HG02571 (cell line): ENCODE data around the gene SLC5A11.

ENCODE experiments used
- ATAC-seq: cut with Tn5 transposase; IDR thresholded peaks from one replicate; pipeline ENCODE4 v1.9.1; 2021; ENCODE audit warnings: mild to moderate bottlenecking, moderate library complexity; ENCODE audit not compliant: unreplicated experiment

Gene SLC5A11

DNA sequence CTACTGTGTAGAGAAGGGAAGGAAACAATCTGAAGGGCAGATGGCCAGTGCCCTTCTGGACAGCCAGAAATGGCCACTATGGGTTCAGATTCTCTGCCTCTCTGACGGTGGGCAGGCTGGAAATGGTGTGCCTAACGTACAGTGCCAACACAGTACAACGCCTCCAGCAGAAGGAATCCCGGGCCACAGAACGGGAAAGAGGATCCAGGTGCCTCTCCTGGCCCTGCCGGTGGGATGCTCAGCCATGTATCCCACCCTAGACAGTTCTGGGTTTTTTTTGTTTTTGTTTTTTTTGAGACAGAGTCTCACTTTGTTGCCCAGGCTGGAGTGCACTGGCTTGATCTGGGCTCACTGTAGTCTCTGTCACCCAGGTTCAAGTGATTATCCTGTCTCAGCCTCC, 71.5 kb downstream of the SLC5A11 start:
- ATAC-seq: no peak

DNA sequence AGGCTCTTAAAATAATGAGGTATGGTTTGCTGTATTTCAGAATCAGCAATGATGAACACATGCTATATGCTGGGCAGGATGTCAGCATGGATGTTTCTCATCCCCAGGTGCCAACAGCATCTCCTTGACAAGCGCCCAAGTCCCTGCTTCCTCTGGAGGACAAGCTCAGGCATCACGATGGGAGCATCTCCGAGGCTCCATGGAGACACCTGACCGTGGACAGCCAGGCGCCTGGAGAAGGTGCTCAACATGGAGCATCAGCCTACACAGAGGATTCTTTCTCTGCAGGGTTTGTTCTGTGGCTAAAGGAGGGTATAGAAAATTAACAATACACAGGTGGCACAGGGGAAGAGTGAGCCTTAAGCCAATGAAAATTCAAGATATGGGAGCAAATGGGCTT, 72.1 kb downstream of the SLC5A11 start:
- ATAC-seq: no peak

DNA sequence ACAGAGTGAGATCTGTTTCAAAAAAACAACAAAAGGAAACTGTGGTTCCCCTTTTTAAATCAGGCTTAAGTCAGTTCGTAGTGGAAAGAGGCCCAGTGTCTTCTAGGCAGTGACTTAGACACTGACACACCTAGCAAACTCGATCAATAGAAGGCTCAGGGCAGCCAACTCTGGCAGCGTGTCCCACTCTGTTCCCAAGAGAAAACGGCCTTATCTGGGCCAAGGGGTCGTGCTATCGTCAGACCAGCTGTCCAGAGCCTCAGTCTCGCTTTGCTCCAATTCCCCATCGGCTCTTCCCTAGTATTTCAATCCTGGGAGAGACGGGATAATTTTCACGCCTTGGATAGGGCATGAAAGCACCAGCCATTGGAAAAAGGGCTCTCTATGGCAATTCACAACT, 72.9 kb downstream of the SLC5A11 start:
- ATAC-seq: no peak

DNA sequence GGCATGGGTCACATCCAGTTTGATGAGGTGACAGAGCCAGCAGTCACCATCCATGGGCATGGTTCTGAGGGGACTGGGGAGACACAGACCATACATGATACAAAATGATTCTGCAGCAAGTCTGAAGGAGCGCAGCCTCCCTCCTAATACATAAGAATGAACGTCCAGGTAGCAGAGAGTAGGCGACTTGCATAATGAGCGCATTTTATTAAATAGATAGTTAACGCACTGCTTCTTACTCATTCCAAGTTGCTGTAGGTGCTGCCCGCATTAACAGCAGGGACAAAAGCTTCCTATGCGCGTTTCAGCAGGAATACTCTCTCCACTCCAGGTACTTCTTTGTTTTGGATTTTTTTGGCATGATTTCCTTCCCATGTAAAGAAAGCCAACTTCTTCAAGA, 73.8 kb downstream of the SLC5A11 start:
- ATAC-seq: no peak

GRCh38 chr16:24920568-24920967, 74.8 kb downstream of the SLC5A11 start:
- ATAC-seq: no peak

DNA sequence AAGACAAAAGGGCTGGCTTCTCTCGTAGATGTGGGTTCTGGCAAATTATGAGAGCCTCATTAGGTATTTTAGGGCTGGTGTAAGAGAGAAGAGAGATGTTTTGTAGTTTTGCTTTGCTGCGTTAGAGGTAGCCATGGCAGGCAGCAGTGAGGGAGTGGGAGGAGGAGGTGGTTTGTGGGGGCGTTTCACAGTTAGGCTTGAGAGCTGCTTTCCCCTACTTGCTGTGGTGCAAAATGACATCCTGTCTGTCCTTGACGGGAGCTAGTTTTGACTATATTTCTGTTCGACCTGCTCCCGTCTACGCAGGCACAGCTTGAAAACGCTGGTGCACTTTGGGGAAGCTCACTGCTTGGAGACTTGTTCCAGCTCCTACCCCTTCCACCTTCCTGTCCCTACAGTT, 75.5 kb downstream of the SLC5A11 start:
- no peak for ATAC-seq

GRCh38 chr16:24925163-24925562, 79.4 kb downstream of the SLC5A11 start:
- no peak for ATAC-seq

DNA sequence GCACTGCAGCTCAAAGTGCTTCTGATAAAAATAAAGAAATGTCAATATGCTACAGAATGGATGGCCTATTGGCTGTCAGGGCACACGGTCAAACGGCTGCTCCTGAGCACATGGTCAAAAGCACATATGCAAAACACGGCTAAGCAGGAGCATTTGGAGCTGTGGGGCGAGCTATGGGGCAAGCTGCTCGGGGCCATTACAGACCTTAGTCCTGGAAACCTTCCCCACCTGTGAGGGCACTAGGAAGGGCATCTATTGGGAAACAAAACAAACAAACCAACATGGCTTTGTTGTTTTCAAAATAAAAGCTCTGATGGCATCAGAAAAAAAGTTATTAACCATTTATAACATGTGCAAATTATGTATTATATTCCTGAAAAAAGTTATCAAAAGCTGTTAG, 83.6 kb downstream of the SLC5A11 start:
- no peak for ATAC-seq

DNA sequence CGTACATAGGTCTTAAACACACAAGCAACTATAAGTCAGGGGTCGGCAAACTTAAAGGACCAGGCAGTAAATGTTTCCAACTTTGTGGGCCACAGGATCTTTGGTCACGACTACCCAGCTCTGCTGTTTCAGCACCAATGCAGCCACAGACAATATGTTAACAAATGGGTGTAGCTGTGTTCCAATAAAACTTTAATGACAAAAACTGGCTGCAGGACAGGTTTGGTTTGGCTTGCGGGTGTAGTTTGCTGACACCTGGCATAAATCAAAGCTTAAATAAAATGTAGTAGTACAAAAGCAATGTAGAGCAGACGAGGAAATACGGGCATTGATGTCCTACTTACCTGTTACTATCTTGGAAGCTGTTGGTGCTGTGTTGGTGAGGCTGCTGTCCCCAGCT, 84.7 kb downstream of the SLC5A11 start:
- no peak for ATAC-seq

GRCh38 chr16:24931091-24931490, 85.3 kb downstream of the SLC5A11 start:
- no peak for ATAC-seq

GRCh38 chr16:24935336-24935735, 89.6 kb downstream of the SLC5A11 start:
- no peak for ATAC-seq

DNA sequence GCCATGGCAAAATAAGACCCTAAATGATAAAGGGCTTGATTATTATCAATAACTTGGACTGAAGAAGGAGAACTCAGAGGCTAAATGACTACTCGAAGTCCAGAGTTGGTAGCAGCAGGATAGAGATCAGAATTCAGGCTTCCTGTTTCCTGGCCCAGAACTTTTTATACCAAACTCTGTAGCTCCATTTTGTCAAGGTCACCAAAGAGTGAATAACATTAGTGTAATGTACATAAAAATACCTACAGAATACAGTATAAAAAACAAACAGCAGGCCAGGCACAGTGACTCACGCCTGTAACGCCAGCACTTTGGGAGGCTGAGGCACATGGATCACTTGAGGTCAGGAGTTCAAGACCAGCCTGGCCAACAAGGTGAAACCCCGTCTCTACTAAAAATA, 90.4 kb downstream of the SLC5A11 start:
- ATAC-seq: no peak

DNA sequence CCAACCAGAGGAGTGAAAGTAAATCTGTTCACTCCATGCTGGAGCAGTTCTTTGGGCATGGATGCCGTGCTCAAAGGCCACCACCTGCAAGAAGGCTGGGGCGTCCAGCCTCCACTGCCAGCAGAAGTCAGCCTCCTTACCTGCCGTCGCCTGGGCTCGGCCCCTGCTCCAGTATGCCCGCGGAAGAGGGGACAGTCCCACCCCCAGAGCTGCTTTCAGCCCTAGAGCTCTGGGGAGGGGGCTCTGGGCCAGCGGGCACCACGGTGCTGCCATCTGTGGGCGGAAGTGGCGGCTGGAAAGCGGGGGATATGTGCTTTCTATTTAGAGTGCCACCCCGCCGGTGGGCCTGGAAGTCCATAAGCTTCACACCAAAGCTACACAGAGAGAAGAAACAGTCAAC, 93.5 kb downstream of the SLC5A11 start:
- ATAC-seq: no peak

DNA sequence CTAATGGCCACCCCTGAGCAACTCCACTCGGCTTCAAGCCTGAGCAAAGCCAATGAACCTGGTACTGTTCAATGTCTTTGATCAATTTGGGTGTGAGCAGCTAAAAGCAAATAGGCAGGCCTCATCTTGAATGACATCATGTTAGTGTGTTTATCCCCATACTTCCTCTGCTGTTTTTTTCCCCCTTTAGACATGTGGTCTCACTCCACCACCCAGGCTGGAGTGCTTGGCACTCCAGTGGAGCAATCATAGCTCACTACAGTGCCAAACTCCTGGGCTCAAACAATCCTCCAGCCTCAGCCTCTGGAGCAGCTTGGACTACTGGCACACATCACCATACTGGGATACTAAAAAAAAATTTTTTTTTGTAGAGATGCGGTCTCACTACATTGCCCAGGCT, 94.0 kb downstream of the SLC5A11 start:
- no peak for ATAC-seq

DNA sequence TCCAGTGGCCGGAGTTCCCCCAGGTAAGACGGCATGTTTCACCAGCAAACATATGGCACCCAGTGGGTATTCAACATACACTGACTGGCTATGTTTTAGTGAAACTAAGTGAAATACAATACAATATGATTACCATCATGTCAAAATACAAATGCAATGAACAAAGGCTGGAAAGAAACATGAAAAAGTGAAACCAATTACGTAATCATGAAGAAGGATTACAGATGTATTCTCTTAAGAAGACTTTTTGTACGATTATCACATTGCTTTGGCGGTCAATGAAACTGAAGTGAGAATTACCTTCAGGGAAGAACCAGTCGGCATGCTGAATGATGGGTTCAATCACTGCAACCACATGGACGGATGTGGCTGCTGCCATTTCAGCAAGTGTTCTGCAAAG, 97.7 kb downstream of the SLC5A11 start:
- ATAC-seq: no peak

DNA sequence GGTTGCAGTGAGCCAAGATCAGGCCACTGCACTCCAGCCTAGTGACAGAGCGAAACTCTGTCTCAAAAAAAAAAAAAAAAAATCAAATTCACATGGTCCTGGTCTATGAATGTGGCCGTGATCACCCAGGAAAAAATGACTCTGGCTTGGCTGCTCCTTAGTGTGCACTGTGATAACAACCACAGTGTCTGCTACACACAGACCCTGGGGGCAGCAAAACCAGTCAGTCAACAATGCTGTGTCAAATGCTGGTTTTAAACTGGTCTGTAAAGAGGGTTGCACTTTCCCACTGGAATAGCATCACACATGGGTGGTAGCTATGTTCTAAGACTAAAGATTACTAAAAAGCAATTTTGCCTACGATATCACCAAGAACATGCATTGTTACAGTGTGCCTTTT, 98.4 kb downstream of the SLC5A11 start:
- ATAC-seq: no peak

- no peak for ATAC-seq
These were observed 100.4 kb downstream of the SLC5A11 start for GRCh38 chr16:24946155-24946554.

- no peak for ATAC-seq
These were observed 104.5 kb downstream of the SLC5A11 start for GRCh38 chr16:24950275-24950674.

DNA sequence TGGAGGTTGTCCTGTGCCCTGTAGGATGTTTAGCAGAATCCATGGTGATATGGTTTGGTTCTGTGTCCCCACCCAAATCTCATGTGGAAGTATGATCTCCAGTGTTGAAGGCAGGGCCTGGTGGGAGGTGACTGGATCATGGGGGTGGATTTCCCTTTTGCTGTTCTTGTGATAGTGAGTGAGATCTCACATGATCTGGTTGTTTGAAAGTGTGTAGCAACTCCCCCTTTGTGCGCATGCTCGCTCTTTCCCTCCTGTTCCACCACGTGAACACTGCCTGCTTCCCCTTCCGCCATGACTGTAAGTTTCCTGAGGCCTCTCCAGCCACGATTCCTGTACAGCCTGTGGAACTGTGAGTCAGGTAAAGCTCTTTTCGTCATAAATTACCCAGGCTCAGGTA, 107.5 kb downstream of the SLC5A11 start:
- no peak for ATAC-seq

DNA sequence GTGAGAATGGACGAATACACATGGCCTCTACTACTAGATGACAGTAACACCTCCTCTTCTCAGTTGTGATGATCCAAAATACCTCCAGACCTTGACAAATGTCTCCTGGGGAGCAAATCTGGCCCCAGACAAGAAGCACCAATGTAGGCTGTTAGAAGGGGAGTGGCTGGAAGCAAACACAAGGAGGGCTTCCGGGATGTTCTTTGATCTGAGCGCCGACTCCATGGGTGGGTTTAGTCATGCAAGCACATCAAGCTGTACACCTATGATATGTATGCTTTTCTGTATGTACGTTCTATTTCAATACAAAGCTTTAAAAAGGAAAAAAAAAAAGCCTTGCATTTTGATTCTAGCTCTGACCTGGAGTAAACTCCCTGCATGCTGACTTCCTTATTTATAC, 108.0 kb downstream of the SLC5A11 start:
- no peak for ATAC-seq

DNA sequence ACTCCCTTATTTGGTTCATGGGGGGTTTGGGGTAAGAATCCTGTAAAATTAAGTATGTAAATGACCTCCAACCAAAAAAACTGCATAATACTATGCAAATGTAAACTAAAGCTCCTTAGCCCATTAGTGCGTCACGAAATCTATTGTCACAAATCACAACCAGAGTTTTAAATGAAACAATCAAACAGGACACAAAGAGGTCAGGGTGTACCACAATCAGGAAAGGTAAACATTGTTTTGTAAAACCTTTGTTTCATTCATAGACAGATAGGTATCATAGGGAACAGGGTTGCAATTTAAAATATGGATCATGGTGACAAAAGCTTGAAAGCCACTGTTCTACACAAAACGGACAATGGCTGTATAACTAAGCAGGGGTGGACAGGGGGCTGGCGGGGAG, 108.4 kb downstream of the SLC5A11 start:
- ATAC-seq: no peak

GRCh38 chr16:24955975-24956731, 110.4 kb downstream of the SLC5A11 start:
- ATAC-seq: no peak

DNA sequence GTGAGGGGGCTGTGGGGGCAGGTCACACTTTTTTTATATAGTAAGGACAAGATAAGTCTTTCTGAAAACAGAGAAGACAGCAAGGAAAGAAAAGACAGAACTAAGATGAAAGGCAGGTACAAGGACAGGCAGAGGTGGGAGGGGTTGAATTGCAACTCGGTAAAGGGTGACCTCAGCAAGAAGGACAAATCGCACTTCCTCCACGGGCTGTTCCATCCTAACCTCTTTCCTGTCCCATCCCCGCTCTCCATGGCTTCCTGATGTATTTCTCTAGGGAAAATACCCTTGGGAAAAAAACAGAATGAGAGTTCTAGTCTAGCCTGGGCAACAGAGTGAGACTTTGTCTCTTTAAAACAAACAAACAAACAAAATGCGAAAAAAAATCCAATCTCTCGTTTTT, 112.1 kb downstream of the SLC5A11 start:
- ATAC-seq: no peak
